ENCODE data around the gene PCP2.

Gene PCP2

GRCh38 chr19:7668842-7669241 lies 35.3 kb upstream of the PCP2 start, which contains the start of gene RETN:
Gene RETN (plus strand): TSS chr19:7669049. CDS start chr19:7669327, 278 bp downstream.
- H3K27ac ChIP-seq: no peak within 1 kb of the TSS
- no peak for DNase-seq
- in situ Hi-C loops (cut with HindIII; ENCODE audit: low pct_ligation_motif_present, low sequenced_read_pairs): no loop called here
- H3K27me3 ChIP-seq (replicated peaks): no peaks in the 10 kb centered on the region
- TF ChIP-seq CTCF (IDR thresholded peaks at IDR 0.05; ENCODE audit: low read depth, low read length, missing control alignments): no peak
- no peak within 1 kb of the TSS for H3K4me3 ChIP-seq (ENCODE audit: low read depth, low read length)
- no peaks in the 10 kb centered on the region for H3K36me3 ChIP-seq (replicated peaks)

DNA sequence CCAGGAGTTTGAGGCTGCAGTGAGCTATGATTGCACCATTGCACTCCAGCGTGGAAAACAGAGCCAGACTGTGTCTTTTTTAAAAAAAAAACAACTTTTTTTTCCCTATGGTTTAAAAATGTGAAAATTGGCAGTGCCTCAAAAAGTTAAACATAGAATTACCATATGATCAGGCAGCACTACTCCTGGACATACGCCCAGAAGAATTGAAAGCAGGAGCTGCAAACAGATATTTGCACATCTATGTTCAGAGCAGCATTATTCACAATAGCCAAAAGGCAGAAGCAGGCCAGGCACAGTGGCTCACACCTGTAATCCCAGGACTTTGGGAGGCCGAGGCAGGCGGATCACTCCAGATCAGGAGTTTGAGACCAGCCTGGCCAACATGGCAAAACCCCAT lies 31.6 kb upstream of the PCP2 start:
- Histone ChIP-seq H3K27ac (no peak overlapping the region), H3K4me3 (ENCODE audit: low read depth, low read length) (no peak overlapping the region), H3K36me3 (replicated peaks) (no peaks in the 10 kb centered on the region), H3K27me3 (replicated peaks) (no peaks in the 10 kb centered on the region)
- TF ChIP-seq CTCF (IDR thresholded peaks at IDR 0.05; ENCODE audit: low read depth, low read length, missing control alignments): no peak
- in situ Hi-C loops (cut with HindIII; ENCODE audit: low pct_ligation_motif_present, low sequenced_read_pairs): no loop called here
- DNase-seq: no peak

GRCh38 chr19:7663706-7664105 lies 30.2 kb upstream of the PCP2 start:
- Histone ChIP-seq H3K36me3 (replicated peaks) (no peaks in the 10 kb centered on the region), H3K4me3 (ENCODE audit: low read depth, low read length) (no peak overlapping the region), H3K27ac (no peak overlapping the region), H3K27me3 (replicated peaks) (no peaks in the 10 kb centered on the region)
- in situ Hi-C loops (cut with HindIII; ENCODE audit: low pct_ligation_motif_present, low sequenced_read_pairs): no loop called here
- no peak for DNase-seq
- no peak for TF ChIP-seq CTCF (IDR thresholded peaks at IDR 0.05; ENCODE audit: low read depth, low read length, missing control alignments)

DNA sequence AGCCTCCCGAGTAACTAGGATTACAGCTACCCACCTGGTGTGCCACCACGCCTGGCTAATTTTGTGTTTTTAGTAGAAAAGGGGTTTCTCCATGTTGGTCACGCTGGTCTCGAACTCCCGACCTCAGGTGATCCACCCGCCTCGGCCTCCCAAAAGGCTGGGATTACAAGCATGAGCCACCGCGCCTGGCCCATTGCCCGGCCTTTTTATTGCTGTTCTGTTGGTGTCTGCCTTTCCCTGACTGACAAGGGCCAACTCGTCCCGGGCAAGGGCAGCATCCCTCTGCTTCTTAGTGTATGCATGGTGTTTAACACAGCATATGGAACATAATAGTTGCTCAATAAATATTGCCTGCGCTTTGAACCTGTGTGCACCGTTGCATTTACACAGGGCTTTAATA lies 29.1 kb upstream of the PCP2 start:
- H3K4me3 ChIP-seq (ENCODE audit: low read depth, low read length): no peak overlapping the region
- no peak overlapping the region for H3K27ac ChIP-seq
- no peaks in the 10 kb centered on the region for H3K27me3 ChIP-seq (replicated peaks)
- no peak for TF ChIP-seq CTCF (IDR thresholded peaks at IDR 0.05; ENCODE audit: low read depth, low read length, missing control alignments)
- DNase-seq: no peak
- in situ Hi-C loops (cut with HindIII; ENCODE audit: low pct_ligation_motif_present, low sequenced_read_pairs): no loop called here
- no peaks in the 10 kb centered on the region for H3K36me3 ChIP-seq (replicated peaks)

- no peaks in the 10 kb centered on the region for H3K27me3 ChIP-seq (replicated peaks)
- H3K36me3 ChIP-seq (replicated peaks): no peaks in the 10 kb centered on the region
- H3K27ac ChIP-seq: no peak overlapping the region
- no peak for TF ChIP-seq CTCF (IDR thresholded peaks at IDR 0.05; ENCODE audit: low read depth, low read length, missing control alignments)
- in situ Hi-C loops (cut with HindIII; ENCODE audit: low pct_ligation_motif_present, low sequenced_read_pairs): no loop called here
- no peak for DNase-seq
- H3K4me3 ChIP-seq (ENCODE audit: low read depth, low read length): no peak overlapping the region
Observed at GRCh38 chr19:7661744-7662538, 28.4 kb upstream of the PCP2 start.

All from brain microvascular endothelial cell (primary cell).